ENCODE data around the gene INPP5J. TPM values are rescaled to one million over a fixed set of nuclear protein-coding genes. Genes with fewer than 3 reads are reported as not detected.

Gene INPP5J
- polyA plus RNA-seq, 1 donor (not counting 4 experiments of a cell fraction or from before 2014, with no cell fraction given) = 0.22 TPM

DNA sequence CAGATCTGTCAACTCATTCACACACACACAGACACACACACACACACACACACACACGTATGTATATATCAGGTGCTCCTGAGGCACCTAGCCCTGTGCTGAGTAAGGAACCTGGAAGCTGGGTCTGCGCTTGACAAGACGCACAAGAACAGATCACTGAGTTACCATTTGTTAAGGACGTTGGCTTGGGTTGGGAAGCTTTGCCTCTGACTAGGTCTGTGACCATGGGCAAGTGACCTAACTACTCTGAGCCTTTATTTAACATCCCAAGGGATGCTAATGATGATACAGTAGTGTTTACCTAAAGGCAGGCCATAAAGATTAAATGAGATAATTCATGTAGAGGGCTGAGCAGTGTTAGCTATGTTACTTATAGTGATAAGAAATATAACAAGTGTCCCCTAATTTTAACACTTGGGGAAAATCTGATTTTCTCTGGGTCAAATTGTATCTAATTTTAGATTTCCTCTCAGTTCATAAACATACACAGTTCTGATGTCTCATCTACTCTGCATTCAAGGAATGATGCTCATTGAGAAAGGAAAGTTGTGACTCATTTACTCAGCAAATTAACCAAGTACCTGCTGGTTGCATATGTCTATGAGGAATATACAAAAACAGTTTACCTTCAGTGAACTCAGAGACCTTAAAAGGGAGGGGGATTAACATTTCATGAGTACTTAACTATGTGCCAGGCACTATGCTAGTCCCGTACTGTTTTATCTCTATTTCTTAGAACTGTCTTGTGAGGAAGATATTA, 50.8 kb downstream of the INPP5J start:
- no peaks in the 10 kb centered on the region for H3K9me1 ChIP-seq (ENCODE audit: control insufficient read depth, extremely low read depth, insufficient read depth, low read length)
- peaks cover 3 to 5% of the 10 kb centered on the region in 2 experiments for H3K36me3 ChIP-seq (ENCODE audit: control insufficient read depth in 2 of 2, extremely low read depth in 1 of 2, insufficient read depth in 2 of 2, low read length in 2 of 2)
- FAIRE-seq = peak; percentile 71
- H4K20me1 ChIP-seq (ENCODE audit: control insufficient read depth, extremely low read depth, insufficient read depth, low read length) = no peaks in the 10 kb centered on the region
- peak overlapping the region in 1 of 3 experiments; percentile 44 for H3K4me3 ChIP-seq (ENCODE audit: control insufficient read depth in 2 of 3, extremely low read depth in 1 of 3, insufficient read depth in 2 of 3, low read depth in 1 of 3, low read length in 3 of 3)
- no peaks in the 10 kb centered on the region for H3K9me3 ChIP-seq (ENCODE audit: control insufficient read depth, low read depth, low read length)
- H3K27me3 ChIP-seq (ENCODE audit: control insufficient read depth, extremely low read depth, insufficient read depth, low read length) = no peaks in the 10 kb centered on the region
- H3K27ac ChIP-seq (ENCODE audit: control insufficient read depth, insufficient read depth, low read length) = peak overlapping the region; percentile 85
- peak overlapping the region; percentile 23 for H3K9ac ChIP-seq (ENCODE audit: control insufficient read depth, extremely low read depth, insufficient read depth, low read length)
- TF ChIP-seq EZH2 (IDR thresholded peaks at IDR 0.05; ENCODE audit: low read length) = no peak
- TF ChIP-seq, protein P1, sequence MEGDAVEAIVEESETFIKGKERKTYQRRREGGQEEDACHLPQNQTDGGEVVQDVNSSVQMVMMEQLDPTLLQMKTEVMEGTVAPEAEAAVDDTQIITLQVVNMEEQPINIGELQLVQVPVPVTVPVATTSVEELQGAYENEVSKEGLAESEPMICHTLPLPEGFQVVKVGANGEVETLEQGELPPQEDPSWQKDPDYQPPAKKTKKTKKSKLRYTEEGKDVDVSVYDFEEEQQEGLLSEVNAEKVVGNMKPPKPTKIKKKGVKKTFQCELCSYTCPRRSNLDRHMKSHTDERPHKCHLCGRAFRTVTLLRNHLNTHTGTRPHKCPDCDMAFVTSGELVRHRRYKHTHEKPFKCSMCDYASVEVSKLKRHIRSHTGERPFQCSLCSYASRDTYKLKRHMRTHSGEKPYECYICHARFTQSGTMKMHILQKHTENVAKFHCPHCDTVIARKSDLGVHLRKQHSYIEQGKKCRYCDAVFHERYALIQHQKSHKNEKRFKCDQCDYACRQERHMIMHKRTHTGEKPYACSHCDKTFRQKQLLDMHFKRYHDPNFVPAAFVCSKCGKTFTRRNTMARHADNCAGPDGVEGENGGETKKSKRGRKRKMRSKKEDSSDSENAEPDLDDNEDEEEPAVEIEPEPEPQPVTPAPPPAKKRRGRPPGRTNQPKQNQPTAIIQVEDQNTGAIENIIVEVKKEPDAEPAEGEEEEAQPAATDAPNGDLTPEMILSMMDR (optimal IDR thresholded peaks at IDR 0.05 in 1 of 3, IDR thresholded peaks at IDR 0.05 in 1 of 3, conservative IDR thresholded peaks at IDR 0.05 in 1 of 3; ENCODE audit: extremely low read depth in 1 of 3, insufficient read depth in 2 of 3, low read length in 3 of 3) = no peak
- peaks cover 42% of the 10 kb centered on the region for H3K4me1 ChIP-seq (ENCODE audit: control insufficient read depth, extremely low read depth, insufficient read depth, low read length)
- dilution Hi-C loops (cut with MboI; ENCODE audit: extremely low pct_ligation_motif_present, low sequenced_read_pairs) = no loop called here
- H3K4me2 ChIP-seq (ENCODE audit: control insufficient read depth, extremely low read depth, insufficient read depth, low read depth, low read length) = peak overlapping the region; percentile 60
- H3K79me2 ChIP-seq (ENCODE audit: control insufficient read depth, insufficient read depth, low read length) = peaks cover 43% of the 10 kb centered on the region
- no peak overlapping the region for H2AFZ ChIP-seq (ENCODE audit: control insufficient read depth, low read length)
- DNase-seq (ENCODE audit: low read depth, low spot score) = no peak

DNA sequence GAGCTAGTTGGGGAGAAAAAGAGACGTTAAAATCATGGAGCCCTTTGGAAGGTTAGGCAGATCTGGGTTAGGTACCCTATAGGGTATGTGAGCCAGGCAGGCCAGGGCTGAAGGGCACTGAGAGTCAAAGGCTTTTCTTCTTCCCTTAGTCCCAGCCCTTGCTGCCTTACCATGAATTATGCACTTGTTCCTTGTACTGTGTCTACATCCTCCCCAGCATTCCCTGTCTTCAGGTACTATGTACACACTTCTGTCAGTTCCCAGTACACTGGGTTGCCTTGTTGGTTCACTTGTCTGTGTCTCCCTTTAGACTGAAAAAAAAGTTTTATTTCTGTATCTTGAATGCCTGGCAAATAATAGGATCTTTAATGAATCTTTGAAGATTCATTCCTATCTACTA, 54.2 kb downstream of the INPP5J start:
- Histone ChIP-seq H3K4me3 (ENCODE audit: control insufficient read depth in 2 of 3, extremely low read depth in 1 of 3, insufficient read depth in 2 of 3, low read depth in 1 of 3, low read length in 3 of 3) (no peak overlapping the region), H2AFZ (ENCODE audit: control insufficient read depth, low read length) (no peak overlapping the region), H3K36me3 (ENCODE audit: control insufficient read depth in 2 of 2, extremely low read depth in 1 of 2, insufficient read depth in 2 of 2, low read length in 2 of 2) (peaks cover 3 to 10% of the 10 kb centered on the region in 2 experiments), H3K4me1 (ENCODE audit: control insufficient read depth, extremely low read depth, insufficient read depth, low read length) (peaks cover 56% of the 10 kb centered on the region), H3K9me3 (ENCODE audit: control insufficient read depth, low read depth, low read length) (no peaks in the 10 kb centered on the region), H3K9ac (ENCODE audit: control insufficient read depth, extremely low read depth, insufficient read depth, low read length) (no peak overlapping the region), H3K27me3 (ENCODE audit: control insufficient read depth, extremely low read depth, insufficient read depth, low read length) (no peaks in the 10 kb centered on the region), H3K27ac (ENCODE audit: control insufficient read depth, insufficient read depth, low read length) (peak overlapping the region; percentile 70), H4K20me1 (ENCODE audit: control insufficient read depth, extremely low read depth, insufficient read depth, low read length) (no peaks in the 10 kb centered on the region), H3K4me2 (ENCODE audit: control insufficient read depth, extremely low read depth, insufficient read depth, low read depth, low read length) (peak overlapping the region; percentile 27), H3K9me1 (ENCODE audit: control insufficient read depth, extremely low read depth, insufficient read depth, low read length) (no peaks in the 10 kb centered on the region), H3K79me2 (ENCODE audit: control insufficient read depth, insufficient read depth, low read length) (peaks cover 34% of the 10 kb centered on the region)
- DNase-seq (ENCODE audit: low read depth, low spot score) = no peak
- dilution Hi-C loops (cut with MboI; ENCODE audit: extremely low pct_ligation_motif_present, low sequenced_read_pairs) = no loop called here
- no peak for FAIRE-seq
- TF ChIP-seq, protein P1 (optimal IDR thresholded peaks at IDR 0.05 in 1 of 3, IDR thresholded peaks at IDR 0.05 in 1 of 3, conservative IDR thresholded peaks at IDR 0.05 in 1 of 3; ENCODE audit: extremely low read depth in 1 of 3, insufficient read depth in 2 of 3, low read length in 3 of 3) = no peak

Measured in keratinocyte (primary cell).